GM19023 (cell line): ENCODE measurements around the gene GFER.

Experiments
- ATAC-seq: cut with Tn5 transposase; IDR thresholded peaks from one replicate; pipeline ENCODE4 v1.9.1; 2021; ENCODE audit warnings: mild to moderate bottlenecking, moderate library complexity; ENCODE audit not compliant: unreplicated experiment

Gene GFER

DNA sequence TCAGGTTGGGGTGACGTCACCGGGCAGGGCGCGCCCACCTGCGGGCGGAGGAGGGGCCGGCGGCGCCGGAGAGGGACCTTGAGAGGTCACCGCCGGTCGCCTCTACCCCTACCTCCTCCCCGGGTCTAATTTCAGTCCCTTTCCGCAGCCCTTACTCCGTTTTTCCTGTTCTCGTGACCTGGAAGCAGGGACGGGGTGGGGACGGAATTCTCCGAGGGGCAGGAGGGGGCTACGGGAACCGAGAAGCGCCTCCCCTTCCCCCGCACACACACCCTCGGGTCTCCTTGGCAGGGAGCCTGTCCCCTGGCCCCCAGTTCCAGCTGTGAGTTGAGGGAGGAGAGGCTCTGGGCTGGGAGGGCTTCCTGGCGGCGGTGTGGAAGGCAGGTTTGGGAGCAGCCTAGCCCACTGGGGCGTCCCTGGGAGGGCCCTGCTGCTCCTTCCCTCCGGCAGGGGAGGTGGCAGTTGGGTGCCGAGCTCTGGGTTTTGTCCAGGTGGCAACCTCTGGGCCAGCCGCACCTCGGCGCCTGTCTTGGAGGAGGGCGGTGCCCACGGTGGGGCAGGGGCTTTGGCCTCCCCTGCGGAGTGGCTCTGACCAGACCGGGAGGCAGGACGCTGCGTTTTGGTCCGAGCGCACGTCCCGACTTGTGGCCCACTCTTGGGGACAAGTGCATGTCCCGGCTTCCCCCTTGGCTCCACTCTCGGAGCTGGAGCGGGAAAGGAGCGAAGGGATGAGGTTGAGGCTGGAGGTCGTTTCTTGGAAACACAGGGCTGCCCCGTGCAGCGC is 6.5 kb downstream of the GFER start:
- ATAC-seq = no peak

DNA sequence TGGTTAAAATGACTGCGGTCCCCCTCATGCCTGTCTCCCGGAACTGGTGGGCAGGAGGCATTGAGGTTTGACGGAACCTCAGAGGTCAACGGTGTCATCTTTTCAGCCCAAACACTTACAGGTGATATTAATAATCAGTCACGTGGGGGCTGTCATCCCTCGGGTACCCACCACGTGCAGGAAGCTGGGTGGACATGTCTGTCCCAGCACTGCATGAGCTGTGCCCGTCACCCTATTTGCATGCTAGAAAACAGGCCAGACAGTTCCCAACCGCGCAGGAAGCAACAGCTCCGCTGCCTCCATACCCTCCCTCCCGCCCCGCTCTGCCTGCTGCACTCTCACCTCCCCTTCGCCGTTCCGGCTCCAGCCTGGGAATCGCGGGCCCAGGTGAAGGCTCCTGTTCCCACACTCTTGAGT is 7.2 kb downstream of the GFER start:
- no peak for ATAC-seq

DNA sequence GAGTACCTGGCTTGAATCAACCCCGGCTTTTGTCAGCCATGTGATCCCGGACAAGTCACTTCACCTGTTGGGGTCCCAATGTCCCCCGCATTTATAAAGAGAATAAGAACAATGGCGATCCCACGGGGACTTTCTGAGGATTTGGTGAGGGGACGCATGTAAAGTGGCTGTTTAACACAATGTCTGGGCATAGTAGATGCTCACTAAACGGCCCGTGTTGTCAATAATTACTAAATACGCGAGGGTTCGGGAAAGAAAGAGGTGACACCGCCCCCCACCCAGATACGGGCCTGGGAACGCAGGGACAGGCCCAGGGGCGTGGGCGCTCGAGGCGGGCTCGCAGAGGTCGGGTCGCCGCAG is 7.6 kb downstream of the GFER start:
- ATAC-seq = no peak

DNA sequence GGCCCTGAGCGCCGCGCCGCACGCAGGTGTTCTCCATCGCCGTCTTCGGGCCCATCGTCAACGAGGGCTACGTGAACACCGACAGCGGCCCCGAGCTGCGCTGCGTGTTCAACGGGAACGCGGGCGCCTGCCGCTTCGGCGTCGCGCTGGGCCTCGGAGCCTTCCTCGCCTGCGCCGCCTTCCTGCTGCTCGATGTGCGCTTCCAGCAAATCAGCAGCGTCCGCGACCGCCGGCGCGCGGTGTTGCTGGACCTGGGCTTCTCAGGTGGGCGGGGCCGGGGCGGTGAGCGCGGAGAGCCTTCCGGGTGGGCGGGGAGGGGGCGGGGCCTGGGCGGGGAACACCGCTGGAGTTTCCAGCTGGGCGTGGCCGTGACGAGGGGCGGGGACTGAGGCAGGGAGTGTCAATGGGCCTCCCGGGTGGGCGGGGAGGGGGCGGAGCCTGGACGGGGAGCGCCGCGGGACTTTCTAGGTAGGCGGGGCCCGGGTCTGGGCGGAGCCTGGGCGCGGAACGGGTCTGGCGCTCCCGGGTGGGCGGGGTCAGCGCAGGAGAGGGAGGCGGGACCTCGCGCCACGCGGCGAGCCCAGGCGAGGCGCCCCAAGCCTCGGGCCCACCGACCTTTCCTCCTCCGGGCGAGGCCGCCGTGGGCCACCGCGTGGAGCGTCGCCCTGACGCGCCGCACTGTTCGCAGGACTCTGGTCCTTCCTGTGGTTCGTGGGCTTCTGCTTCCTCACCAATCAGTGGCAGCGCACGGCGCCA is 8.1 kb downstream of the GFER start:
- ATAC-seq = peak; percentile 51

DNA sequence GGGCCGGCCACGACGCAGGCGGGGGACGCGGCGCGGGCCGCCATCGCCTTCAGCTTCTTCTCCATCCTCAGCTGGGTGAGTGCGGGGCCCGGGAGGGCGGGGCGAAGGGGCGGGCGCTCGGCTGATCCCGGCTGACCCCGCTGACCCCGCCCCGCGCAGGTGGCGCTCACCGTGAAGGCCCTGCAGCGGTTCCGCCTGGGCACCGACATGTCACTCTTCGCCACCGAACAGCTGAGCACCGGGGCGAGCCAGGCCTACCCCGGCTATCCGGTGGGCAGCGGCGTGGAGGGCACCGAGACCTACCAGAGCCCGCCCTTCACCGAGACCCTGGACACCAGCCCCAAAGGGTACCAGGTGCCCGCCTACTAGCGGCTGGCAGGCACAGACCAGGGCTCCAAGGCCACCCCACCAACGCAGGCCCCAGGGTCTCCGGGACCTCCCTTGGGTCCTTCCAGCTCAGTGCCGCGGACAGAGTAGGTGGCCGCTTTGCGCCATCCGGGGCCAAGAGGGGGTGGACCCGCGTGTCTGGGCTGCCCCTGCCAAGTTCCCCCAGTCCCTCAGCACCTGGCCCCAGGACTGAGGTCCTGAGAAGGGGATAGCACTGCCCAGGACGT is 8.8 kb downstream of the GFER start:
- no peak for ATAC-seq

DNA sequence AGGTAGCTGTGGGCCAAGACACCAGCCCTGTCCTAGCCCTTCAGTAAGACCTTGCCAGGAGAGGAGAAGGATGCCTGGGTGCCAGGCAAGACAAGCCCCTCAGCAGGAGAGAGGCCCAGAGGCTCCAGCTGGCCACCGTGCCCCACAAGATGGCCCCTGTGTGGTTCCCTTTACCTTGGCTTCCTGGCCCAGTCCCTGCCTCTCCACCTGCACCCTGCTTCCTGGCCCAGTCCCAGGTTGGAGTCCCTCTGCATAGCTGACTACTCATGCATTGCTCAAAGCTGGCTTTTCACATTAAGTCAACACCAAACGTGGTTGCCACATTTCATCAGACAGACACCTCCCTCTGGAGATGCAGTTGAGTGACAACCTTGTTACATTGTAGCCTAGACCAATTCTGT is 9.7 kb downstream of the GFER start:
- ATAC-seq = no peak

DNA sequence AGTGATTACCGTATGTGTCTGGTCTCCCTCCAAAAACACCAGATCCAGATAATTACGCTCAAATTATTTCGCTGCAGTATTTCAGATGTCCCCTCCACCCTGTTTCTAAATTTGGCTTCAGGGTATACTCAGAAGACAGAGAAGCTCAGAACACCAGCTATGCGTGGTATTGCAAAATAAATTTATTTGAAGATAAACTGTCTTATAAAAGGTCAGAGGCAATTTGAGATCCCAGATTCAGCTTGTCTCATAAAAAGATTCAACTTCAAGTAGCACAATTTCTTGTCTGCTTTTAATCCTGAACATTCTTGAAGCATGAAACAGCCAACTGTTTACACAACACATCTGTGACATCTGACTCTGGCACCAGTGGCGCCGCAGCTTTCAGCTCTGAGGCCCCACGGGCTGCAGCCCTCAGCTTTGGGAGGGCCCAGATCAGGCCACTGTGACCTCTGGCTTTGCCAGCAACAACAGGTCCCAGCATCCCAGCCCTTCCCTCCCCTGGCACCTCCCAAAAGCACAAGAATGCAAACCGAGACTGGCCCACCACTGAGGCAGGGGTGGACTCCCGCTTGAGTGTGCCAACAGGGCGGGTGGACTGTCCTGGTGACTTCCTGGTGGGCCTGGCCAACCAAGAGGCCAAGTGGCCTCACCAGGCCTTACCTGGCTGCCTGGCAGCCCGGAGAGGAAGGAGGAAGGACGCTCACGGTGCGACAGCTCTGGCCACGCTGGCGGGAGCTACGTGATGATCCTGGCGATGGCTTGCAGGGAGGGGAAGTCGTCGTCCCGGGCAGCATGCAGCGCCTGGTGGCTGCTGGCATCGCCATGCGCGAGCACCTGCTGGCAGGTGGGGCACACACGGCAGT is 13.7 kb downstream of the GFER start:
- ATAC-seq = no peak

DNA sequence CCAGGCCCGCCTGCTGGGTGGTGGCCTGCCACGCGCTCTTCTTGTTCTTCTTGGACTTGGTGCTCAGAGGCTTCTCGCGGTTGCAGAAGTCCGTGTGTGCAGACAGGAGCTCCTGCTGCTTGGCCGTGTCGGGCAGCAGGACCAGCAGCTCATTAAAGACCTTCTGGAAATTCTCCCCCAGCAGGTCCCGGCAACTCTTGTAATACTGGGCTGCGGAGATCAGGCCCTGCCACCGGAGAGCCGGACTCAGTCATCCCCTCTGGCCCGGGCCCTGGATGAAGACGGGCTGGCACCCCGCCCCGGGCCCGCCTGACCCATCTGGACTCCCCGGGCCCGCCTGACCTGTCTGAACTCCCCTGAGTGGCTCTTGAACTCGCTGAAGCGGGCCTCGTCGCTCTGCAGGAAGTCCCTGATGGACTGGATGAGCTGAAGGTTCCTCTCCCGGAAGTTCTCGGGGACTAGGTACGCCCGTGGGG is 14.4 kb downstream of the GFER start:
- no peak for ATAC-seq

DNA sequence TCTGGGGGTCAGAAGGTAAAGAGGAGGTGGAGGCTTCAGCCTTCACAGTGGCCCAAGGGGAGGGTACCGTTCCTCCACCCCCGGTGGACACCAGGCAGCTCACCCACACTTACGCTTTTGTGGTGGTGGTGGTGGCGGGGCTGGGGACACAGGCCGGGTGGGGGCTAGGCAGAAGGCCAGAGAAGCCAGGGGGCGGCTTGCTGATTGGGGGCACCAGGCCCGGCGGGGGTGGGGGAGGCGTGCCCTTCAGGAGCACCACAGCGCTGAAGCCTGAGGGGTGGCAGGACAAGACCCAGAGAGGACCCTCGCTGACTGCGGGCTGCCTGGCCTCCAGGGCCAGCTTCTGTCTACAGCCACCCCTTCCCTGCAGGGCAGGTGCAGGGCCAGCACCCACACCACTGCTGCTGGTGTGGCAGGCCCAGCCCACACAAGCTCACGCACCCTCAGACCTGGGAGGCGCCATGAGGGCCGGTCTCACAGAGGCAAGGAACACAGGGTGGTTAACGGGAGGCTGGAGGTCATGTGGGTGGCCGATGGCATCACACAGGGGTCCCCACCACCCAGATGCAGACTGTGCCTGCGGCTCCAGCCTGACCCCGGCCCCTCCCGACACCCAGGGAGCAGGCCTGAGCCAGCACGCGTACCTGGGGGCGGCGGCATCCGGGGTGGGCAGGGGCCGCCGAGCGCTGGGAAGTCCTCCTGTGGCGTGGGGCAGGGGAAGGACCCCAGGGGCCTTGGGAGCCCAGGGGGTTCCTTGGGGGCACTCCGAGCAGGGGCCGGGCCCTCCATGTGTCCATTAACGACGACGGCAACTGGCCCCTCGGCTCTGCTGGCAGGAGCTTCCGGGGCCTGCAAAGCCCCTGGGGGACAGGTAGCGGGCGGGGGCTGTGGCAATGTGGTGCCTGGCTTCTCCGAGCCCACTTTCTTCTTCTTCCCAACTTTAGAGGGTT is 15.1 kb downstream of the GFER start:
- no peak for ATAC-seq

DNA sequence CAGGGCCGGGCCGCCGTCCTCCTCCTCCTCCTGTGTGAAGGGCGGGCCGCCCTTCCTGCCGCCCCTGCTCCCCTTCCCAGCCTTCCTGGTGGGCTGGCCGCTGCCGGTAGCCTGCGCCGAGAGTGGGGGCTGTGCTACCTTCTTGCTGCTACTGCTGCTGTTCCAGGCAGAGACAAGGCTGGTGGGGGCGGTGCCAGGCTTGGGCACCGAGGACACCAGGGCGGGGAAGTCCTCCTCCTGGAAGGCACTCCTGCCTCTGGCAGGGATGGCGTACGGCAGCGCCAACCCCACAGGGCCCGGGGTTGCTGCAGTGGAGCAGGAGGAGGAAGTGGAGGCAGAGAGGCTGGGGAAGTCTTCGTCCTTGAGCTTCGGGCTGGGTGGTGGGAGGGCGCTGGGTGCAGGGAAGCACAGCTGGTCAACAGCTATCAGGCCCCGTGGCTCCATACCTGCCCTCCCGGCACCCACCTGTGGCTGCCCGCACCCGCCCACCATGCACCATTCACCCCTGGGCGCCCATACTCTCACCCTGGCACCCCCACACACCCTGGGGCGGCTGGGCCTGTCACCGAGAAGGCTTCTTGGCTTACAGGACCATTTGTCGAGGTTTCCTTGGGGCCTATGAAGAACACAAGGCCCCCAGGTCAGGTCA is 16.0 kb downstream of the GFER start:
- ATAC-seq = no peak

DNA sequence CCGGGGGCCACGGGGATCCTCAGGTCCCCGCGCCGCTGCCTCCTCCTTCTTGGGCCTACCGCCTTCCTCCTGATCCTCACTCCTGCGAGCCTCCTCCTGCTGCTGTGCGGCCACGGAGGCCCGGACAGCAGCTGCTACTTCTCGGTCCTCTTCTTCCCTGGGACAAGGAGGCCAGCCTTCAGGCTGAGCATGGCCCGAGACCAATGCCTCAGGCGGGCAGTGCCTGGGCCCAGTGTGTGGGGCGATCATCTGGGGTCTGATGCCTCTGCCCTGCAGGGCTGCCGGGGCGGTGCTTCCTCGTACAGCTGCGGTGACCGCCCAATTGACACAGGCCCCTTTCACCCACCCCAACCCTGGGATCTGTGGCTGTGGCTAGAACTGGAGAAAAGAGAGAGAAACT is 17.0 kb downstream of the GFER start:
- ATAC-seq = no peak

DNA sequence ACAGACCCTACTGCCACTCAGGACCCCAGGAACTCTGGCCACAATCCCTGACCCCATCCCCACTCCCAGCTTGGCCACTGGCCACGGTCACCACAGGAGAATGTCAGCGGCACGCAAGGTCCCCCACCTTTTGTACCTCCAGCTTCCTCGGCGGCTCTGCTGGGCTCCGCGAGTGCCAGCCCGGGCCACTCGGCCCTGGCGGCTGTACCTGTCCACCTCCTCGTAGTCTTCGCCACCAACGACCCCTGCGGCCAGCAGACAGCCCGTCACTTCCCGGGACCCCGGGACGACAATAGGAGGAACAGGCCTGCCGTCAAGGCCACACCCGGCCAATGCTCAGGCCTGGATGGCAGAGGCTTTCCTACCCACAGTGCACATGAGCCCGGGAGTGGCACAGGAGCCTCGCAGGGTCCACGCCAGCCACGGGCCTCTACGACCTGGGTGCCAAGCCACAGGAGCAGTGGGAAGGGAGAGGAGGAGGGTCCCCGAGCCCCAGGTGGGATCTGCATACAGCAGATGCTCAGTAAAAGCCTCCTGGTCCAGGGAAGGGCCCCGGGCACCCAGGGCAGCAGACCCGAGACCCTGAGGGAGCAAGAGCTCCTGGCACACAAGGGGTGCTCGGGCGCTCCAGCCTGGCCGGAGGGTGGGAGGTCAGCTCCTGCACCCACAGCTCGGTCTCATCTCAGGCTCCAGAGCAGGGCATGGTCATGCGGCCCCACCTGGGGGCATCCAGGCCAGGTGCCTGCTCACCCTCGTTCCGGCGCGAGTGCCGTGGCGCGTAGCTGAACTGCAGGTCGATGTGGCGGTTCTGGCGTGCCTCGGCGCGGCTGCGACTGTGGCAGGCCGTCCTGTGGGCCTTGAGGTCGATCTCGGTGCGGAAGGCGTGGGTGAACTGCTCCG is 17.7 kb downstream of the GFER start:
- no peak for ATAC-seq

DNA sequence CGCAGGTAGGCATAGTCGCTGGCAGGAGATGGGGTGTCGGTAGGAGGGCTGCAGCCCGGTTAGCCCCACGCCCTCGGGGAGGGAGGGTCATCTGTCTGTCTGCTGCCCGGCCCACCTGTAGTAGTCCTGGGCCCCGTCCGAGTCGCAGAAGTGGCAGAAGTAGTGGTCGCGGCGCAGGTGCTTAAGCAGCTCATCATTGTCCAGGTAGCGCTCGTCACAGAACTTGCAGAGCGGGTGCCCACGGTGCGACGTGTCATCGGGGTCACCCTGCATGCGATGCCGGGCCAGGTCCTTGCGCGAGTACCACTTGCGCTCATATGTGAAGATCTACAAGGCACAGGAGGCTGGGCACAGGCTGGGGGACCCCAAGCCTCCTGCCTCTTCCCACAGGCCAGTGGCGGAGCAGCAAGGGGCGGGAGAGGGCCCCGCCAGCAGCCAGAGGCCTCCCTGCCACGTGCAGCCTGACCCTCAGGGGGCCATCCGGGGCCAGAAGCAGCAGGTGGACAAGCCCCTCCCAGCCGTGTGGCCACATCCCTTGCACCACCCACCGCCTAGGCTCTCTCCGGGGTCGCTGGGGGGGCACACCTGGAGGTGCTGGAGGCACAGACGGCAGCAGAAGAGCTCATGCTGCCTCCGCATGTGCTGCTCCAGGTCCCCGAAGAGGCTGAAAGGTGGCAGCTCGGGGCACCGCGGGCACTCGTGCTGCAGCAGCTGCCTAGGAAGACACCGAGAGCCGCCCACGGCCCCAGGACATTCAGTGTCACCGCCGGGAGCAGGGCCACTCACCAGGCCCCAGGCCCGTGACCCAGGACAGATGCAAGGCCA is 18.6 kb downstream of the GFER start:
- no peak for ATAC-seq

DNA sequence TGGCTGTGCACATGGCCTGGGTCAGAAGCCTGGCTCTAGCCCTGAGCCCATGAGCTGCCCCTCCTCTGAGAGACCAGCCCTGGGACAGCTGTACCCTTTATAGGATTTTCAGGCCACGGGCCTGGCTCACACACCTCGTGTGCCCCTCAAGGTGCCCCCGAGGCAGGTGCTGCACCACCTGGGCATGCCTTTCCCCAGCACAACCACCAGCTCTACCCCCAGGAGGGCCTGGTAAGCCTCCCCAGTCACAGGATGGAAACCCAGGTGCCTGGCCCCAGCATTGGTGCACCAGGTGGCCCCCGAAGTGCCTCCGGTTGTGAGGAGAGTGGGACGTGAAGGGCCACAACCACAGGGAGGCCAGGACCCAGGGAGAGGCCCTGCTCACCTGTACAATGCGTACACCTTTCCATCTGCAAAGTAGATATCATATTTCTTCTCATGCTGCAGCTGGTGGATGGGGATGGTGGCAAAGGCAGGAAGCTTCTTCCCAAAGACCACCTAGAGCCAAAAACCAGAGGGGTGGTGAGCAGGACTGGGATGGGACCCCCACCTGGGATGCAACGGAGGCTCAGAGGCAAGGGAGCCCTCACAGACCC is 19.3 kb downstream of the GFER start:
- ATAC-seq = no peak

DNA sequence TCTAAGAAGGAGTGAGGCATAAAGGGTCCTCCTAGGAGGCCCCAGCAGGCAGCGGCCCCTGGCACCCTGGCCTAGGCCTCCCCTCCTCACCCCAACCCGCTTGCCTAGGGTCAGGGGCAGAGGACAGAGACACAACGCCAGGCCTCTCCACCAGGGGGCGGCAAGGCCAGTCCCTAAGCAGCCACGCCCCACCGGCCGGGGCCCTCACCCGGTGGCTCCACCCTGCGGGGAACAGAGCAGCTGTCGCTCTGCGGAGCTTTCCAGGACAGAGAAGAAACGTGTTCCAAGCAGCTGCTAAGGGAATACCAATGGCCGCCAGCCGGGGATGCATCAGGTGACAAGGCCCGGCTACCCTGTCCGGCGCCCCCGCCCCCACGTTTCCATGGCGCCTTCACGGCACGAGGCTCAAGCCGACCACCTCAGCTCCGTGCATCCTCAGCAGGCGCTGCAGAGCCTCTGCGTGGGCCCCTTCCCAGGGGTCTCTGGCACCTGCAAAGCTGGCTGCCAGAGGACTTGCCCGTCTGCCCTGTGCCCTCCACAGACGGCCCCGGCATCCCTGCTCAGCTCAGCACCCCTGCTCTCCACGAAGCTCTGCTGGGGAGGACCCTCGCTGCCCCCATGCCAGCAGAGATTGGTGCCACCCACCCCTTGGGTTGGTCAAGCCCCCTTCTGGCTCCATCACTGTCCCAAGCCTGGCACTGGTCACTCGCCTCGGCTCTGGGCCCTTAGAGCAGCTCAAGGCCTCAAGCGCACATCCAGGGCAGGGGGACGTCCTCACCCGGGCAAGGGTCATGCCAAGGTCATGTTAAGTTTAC is 20.0 kb downstream of the GFER start:
- peak; percentile 60 for ATAC-seq

DNA sequence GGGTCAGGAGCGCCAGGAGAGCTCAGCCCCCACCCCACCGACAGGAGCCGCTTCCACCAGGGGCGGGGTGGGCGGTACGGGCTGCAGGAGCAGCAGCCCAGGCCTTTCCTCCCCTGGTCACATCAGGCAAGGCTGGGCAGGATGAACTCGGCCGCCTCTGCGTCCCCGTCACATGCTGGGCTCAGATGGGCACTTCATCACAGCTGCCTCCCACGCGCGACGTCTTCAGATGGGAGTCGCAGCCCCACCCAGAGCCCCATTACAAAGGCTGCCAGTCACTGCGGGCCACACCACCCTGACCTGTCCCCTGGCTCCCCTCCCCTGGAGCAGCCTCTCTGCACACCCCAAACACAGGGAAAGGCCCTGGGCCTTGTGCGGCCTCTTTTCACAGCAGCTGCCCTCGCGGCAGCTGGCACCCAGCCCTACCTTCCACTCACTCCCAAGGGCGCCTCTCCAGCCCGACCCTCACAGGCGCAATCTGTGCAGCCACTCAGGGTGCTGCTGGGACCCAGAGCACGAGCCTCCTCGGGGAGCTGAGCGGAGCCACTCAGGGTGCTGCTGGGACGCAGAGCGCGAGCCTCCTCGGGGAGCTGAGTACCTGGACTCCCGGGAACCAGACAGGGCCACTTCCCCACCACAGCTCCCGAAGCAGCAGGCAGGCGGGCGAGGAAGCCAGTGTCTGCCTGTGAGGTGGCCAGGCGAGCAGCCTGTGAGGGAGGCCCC is 21.0 kb downstream of the GFER start:
- ATAC-seq = no peak
